ENCODE results near the gene IRS1. TPM values are rescaled to one million over a fixed set of nuclear protein-coding genes. Genes with fewer than 3 reads are reported as not detected.

IRS1 gene
- total RNA-seq, 6 experiments from 2014 or later, result 37.4 to 49.9 (median 44.4) TPM

DNA sequence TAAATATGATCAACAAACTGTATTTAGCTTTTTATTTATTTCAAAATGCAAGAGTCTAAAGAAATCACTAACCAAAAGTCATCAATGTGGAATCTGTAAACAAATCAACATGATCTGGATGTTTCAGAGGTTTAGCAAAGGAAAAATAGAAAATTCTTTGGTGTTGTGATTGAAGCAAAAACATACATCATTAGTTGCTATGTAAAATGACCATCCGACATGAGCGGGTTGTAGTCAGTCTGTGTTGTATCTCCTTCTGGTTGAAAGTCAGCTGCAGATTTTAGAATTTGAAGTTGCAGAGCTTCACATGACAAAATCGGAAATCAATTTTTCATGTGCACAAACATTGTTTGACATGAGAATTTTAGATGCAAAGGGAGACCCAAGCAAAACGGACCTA, 63.2 kb downstream of the IRS1 start:
- TF ChIP-seq, protein P1, sequence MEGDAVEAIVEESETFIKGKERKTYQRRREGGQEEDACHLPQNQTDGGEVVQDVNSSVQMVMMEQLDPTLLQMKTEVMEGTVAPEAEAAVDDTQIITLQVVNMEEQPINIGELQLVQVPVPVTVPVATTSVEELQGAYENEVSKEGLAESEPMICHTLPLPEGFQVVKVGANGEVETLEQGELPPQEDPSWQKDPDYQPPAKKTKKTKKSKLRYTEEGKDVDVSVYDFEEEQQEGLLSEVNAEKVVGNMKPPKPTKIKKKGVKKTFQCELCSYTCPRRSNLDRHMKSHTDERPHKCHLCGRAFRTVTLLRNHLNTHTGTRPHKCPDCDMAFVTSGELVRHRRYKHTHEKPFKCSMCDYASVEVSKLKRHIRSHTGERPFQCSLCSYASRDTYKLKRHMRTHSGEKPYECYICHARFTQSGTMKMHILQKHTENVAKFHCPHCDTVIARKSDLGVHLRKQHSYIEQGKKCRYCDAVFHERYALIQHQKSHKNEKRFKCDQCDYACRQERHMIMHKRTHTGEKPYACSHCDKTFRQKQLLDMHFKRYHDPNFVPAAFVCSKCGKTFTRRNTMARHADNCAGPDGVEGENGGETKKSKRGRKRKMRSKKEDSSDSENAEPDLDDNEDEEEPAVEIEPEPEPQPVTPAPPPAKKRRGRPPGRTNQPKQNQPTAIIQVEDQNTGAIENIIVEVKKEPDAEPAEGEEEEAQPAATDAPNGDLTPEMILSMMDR (IDR thresholded peaks at IDR 0.05), result no peak
- no peak for DNase-seq
- Mint-ChIP-seq H3K4me1 (ENCODE audit: low read depth) (peaks cover 41% of the 10 kb centered on the region), H3K36me3 (ENCODE audit: low read depth) (peaks cover 59% of the 10 kb centered on the region), H3K27ac (no peak overlapping the region), H3K9me3 (no peaks in the 10 kb centered on the region), H3K27me3 (ENCODE audit: insufficient read depth) (peaks cover 2% of the 10 kb centered on the region; the same call in 1 of the 2 replicates), H3K4me3 (no peak overlapping the region)

DNA sequence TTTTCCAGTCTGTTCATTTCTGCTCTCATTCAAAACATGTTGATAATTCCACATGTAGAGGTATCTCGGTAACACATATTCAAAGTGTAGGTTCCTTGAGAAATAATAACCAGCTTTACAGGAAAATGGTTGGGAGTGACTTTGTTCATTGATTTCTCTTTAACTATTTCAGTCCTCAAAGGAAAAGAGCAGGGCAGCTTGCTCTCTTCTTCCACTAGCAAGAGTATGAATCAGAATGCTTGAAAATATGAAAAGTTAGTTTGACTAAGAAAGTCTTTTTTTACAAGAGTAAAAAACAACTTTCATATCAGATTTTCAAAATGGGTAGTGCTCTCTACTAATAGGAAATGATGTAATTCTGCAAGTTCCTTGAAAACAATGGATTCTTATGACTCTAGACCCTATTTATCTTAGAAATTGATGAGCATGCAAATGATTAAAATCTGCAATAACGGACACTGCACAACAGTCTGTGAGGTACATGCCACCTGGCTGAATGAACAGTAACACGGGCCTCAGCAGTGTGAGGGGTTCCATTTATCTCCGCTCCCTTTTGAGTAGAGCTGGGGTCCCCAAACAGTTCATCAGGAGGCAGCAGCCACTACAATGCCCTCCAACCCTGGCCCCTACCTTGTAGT, 65.6 kb downstream of the IRS1 start:
- H3K27ac Mint-ChIP-seq, result no peak overlapping the region

DNA sequence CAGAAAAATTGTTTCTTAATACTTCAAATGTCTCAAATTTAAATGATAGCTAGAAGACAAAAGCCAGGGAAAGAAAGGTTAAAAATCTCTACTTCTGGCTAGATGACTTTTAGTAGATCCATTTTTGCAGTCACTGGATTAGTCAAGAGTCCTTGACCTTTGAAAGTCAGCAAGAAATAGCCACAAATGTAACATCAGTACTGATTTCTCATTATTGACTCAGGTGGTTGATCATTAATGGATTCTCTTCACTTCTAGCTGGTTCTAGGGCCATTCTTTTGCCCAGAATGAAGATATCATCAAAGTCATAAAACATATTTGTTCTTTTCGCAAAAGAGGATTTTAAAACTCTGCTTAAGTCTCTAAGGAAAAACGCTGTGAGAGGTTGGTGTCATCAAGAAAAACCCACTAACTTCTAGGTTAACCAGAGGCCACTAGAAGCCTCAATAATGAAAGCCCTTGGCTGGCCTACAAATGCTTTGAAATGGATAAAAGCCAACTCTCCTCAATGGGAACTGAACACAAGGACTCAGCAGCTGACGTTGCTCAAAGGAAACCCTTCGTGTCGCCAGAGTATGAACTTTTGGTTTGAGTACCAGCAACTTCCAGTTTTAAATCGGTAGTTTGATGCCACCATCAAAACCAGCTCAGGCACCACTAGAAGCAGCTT, 66.3 kb downstream of the IRS1 start:
- H3K4me3 Mint-ChIP-seq, result no peak overlapping the region
- no peaks in the 10 kb centered on the region for H3K9me3 Mint-ChIP-seq
- H3K27ac Mint-ChIP-seq, result no peak overlapping the region
- no peak for DNase-seq
- peaks cover 52% of the 10 kb centered on the region for H3K36me3 Mint-ChIP-seq (ENCODE audit: low read depth)
- H3K4me1 Mint-ChIP-seq (ENCODE audit: low read depth), result peaks cover 19% of the 10 kb centered on the region
- H3K27me3 Mint-ChIP-seq (ENCODE audit: insufficient read depth), result peaks cover 2% of the 10 kb centered on the region; the same call in 1 of the 2 replicates
- TF ChIP-seq, protein P1 (IDR thresholded peaks at IDR 0.05), result no peak

More for the DNA sequence above, 65.6 kb downstream of the IRS1 start:
- no peaks in the 10 kb centered on the region for H3K9me3 Mint-ChIP-seq
- TF ChIP-seq, protein P1 (IDR thresholded peaks at IDR 0.05), result no peak
- DNase-seq, result no peak
- peaks cover 26% of the 10 kb centered on the region for H3K4me1 Mint-ChIP-seq (ENCODE audit: low read depth)
- H3K27me3 Mint-ChIP-seq (ENCODE audit: insufficient read depth), result peaks cover 2% of the 10 kb centered on the region; the same call in 1 of the 2 replicates
- H3K36me3 Mint-ChIP-seq (ENCODE audit: low read depth), result peaks cover 57% of the 10 kb centered on the region
- no peak overlapping the region for H3K4me3 Mint-ChIP-seq

DNA sequence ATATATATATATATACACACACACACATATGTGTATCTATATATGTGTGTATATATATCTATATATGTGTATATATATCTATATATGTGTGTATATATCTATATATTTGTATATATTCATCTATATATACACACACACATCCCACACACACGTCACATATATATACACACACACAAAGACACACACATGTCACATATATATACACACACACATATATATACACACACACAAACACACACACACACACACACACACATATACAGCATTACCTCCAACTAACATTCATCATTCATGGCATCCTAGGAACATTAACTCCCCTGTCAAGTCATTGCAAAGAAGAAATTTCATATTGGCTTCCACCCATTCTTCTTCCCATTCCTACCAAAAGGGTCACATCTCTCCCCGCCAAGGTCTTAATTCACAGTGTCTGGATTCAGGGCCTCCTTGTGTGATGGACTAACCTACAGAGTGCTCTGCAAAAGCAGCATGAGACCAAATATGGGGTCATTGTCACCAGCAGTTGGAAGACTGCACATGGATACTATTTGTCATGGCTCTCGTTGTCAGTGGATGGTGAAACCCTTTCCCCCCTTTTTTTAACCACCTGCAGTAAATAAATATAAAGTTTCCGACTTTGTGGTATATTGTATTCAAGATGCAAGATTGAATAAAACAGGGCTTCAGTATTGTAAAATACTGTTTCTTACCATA, 67.0 kb downstream of the IRS1 start:
- TF ChIP-seq, protein P1 (IDR thresholded peaks at IDR 0.05), result no peak
- no peaks in the 10 kb centered on the region for H3K9me3 Mint-ChIP-seq

DNA sequence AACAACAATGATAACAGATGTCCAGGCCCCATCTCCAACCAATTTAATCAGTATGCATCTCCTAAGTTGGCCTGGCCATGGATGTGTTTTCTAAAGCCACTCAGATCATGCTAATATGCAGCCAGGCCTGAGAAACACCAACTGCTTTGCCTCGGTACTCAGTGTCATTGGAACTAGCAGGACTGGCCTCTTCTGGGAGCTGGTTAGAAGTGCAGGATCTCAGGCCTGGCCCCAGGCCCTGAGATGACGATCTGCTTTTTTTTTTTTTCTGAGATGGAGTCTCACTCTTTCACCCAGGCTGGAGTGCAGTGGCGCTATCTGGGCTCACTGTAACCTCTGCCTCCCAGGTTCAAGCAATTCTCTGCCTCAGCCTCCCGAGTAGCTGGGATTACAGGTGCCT, 69.1 kb downstream of the IRS1 start:
- no peaks in the 10 kb centered on the region for H3K9me3 Mint-ChIP-seq
- H3K27ac Mint-ChIP-seq, result peak overlapping the region; percentile 19; the same call in 1 of the 2 replicates
- peaks cover 33% of the 10 kb centered on the region for H3K4me1 Mint-ChIP-seq (ENCODE audit: low read depth)
- TF ChIP-seq, protein P1 (IDR thresholded peaks at IDR 0.05), result peak; percentile 38; the same call in 1 of the 2 replicates
- H3K27me3 Mint-ChIP-seq (ENCODE audit: insufficient read depth), result peaks cover 2% of the 10 kb centered on the region; the same call in 1 of the 2 replicates
- H3K4me3 Mint-ChIP-seq, result no peak overlapping the region
- peak; percentile 34 for DNase-seq
- peaks cover 29% of the 10 kb centered on the region for H3K36me3 Mint-ChIP-seq (ENCODE audit: low read depth)

More for the DNA sequence above, 67.0 kb downstream of the IRS1 start:
- Mint-ChIP-seq H3K4me1 (ENCODE audit: low read depth) (peaks cover 25% of the 10 kb centered on the region), H3K4me3 (no peak overlapping the region), H3K36me3 (ENCODE audit: low read depth) (peaks cover 49% of the 10 kb centered on the region), H3K27me3 (ENCODE audit: insufficient read depth) (peaks cover 2% of the 10 kb centered on the region; the same call in 1 of the 2 replicates), H3K27ac (no peak overlapping the region)
- no peak for DNase-seq
